ENCODE data around the gene RHOBTB1.
"Not testable (repeated sequence)": the region's sequence is repeated elsewhere in the genome, so short reads cannot be mapped to it uniquely, and the experiment has no call there.

Gene RHOBTB1

DNA sequence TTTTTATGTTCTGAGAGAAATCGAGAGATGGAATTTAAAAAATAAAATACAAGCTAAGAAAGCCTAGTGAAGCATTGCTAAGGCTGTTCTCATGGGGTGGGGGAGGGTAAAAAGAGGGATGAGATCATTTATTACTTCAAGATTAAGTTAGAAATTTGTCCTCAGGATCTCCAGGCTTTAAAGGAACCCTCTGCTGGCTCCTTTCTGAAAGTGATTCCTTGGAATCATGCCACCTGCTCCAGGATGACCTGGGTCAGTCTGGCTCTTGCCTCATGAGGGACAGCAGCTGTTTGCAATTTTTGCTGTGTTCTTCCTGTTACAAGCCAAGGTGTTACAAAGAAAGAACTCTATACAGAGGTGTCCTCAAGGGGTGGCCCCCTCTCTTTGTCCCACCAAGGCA lies 95.9 kb downstream of the RHOBTB1 start:
- Histone ChIP-seq H3K27me3 (ENCODE audit: insufficient read depth, low read depth, severe bottlenecking) (no peaks in the 10 kb centered on the region), H3K36me3 (no peaks in the 10 kb centered on the region), H3K9me3 (ENCODE audit: severe bottlenecking) (peaks cover 5% of the 10 kb centered on the region), H3K4me3 (ENCODE audit: low read depth, low read length) (no peak overlapping the region), H3K27ac (peak overlapping the region; percentile 33; the same call in 1 of the 2 replicates)
- peak; percentile 56 for DNase-seq
- TF ChIP-seq, protein P1, sequence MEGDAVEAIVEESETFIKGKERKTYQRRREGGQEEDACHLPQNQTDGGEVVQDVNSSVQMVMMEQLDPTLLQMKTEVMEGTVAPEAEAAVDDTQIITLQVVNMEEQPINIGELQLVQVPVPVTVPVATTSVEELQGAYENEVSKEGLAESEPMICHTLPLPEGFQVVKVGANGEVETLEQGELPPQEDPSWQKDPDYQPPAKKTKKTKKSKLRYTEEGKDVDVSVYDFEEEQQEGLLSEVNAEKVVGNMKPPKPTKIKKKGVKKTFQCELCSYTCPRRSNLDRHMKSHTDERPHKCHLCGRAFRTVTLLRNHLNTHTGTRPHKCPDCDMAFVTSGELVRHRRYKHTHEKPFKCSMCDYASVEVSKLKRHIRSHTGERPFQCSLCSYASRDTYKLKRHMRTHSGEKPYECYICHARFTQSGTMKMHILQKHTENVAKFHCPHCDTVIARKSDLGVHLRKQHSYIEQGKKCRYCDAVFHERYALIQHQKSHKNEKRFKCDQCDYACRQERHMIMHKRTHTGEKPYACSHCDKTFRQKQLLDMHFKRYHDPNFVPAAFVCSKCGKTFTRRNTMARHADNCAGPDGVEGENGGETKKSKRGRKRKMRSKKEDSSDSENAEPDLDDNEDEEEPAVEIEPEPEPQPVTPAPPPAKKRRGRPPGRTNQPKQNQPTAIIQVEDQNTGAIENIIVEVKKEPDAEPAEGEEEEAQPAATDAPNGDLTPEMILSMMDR (IDR thresholded peaks at IDR 0.05; ENCODE audit: low read depth, low read length), result no peak

DNA sequence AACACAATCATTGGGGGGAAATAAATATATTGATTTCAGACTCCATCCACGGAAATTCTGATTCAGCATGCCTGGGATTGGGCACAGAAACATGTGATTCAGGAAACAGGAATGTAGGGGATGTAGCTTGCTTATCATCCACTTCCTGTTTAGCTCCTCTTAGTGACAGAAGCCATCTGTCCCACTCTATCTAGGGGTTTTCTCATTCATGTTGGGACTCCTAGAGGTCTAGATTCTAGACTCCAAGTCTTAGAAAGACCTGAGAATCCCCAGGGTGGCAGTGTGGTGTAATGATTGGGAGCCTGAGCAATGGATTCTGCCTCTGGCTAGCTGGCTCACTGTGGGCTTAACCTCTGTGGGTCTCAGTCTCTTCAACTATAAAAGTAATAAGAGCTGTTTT lies 97.8 kb downstream of the RHOBTB1 start:
- no peaks in the 10 kb centered on the region for H3K36me3 ChIP-seq
- peak; percentile 40 for DNase-seq
- TF ChIP-seq, protein P1 (IDR thresholded peaks at IDR 0.05; ENCODE audit: low read depth, low read length), result no peak
- no peak overlapping the region for H3K4me3 ChIP-seq (ENCODE audit: low read depth, low read length)
- H3K27me3 ChIP-seq (ENCODE audit: insufficient read depth, low read depth, severe bottlenecking), result no peaks in the 10 kb centered on the region
- H3K27ac ChIP-seq, result no peak overlapping the region
- H3K9me3 ChIP-seq (ENCODE audit: severe bottlenecking), result peaks cover 5% of the 10 kb centered on the region

DNA sequence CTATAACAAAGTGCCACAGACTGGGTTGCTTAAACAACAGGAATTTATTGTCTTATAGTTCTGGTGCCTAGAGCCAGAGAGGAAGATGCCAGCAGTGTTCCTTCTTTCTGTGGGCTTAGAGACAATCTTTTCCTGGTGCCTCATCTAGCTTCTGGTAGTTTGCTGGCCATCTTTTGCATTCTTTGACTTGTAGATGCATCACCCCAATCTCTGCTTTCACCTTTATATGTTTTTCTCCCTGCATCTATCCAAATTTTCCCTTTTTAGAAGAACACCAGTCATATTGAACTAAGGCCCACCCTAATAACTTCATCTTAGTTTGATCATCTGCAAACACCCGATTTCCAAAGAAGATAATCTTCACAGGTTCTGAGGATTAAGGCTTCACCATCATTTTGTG lies 98.9 kb downstream of the RHOBTB1 start:
- no peaks in the 10 kb centered on the region for H3K9me3 ChIP-seq (ENCODE audit: severe bottlenecking)
- H3K36me3 ChIP-seq, result no peaks in the 10 kb centered on the region
- H3K27me3 ChIP-seq (ENCODE audit: insufficient read depth, low read depth, severe bottlenecking), result no peaks in the 10 kb centered on the region
- H3K4me3 ChIP-seq (ENCODE audit: low read depth, low read length), result no peak overlapping the region
- TF ChIP-seq, protein P1 (IDR thresholded peaks at IDR 0.05; ENCODE audit: low read depth, low read length), result no peak
- DNase-seq, result no peak
- no peak overlapping the region for H3K27ac ChIP-seq

DNA sequence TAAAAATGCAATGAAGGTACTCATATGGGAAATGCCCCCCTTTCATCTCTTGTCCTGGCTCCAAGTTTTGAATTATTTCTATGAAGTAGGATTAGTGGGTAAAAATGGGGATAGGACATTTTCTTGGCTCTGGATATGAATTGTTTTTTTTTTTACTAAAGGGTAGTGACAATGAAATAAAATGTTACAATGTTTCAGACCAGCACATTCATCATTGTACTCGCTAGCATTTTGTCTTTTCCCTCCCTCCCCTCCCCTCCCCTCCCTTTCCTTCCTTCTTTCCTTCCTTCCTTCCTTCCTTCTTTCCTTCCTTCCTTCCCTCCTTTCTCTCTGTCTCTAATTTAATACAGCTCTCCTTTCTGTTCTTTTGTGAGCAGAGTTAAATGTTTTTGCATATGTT lies 101.3 kb downstream of the RHOBTB1 start:
- H3K27ac ChIP-seq, result no peak overlapping the region
- DNase-seq, result no peak
- no peaks in the 10 kb centered on the region for H3K36me3 ChIP-seq
- no peak overlapping the region for H3K4me3 ChIP-seq (ENCODE audit: low read depth, low read length)
- H3K27me3 ChIP-seq (ENCODE audit: insufficient read depth, low read depth, severe bottlenecking), result no peaks in the 10 kb centered on the region
- TF ChIP-seq, protein P1 (IDR thresholded peaks at IDR 0.05; ENCODE audit: low read depth, low read length), result no peak
- H3K9me3 ChIP-seq (ENCODE audit: severe bottlenecking), result no peaks in the 10 kb centered on the region

DNA sequence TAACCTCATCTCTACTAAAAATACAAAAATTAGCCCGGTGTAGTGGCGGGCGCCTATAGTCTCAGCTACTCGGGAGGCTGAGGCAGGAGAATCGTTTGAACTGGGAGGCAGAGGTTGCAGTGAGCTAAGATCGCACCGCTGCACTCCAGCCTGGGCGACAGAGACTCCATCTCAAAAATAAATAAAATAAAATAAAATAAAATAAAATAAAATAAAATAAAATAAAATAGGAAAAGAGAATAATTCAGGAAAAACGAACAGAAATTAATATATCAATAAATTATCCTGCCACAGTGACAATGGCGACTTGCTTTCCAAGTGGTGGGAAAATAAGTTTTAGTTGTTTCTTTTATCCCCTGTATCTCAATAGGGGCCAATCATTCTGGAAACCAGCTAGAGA lies 102.8 kb downstream of the RHOBTB1 start:
- H3K4me3 ChIP-seq (ENCODE audit: low read depth, low read length); H3K36me3 ChIP-seq; H3K27me3 ChIP-seq (ENCODE audit: insufficient read depth, low read depth, severe bottlenecking); H3K27ac ChIP-seq; H3K9me3 ChIP-seq (ENCODE audit: severe bottlenecking); DNase-seq: not testable (repeated sequence)

DNA sequence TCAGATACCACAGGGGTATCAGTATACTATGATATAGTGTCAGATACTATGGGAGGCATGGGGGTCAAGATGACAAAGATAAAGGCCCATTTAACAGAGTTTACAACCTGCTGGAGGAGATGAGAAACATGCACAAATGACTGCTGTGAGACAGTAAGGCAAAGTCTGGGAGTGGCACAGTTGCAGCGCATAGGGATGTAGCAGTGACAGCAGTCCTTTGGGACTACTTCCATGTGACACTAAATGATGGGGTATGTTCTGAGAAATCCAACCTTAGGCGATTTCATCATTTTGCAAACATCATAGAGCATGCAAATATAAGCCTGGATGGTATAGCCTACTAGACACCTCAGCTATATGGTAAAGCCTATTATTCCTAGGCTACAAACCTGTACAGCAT lies 108.9 kb downstream of the RHOBTB1 start:
- no peak for DNase-seq
- Histone ChIP-seq H3K36me3 (no peaks in the 10 kb centered on the region), H3K27me3 (ENCODE audit: insufficient read depth, low read depth, severe bottlenecking) (no peaks in the 10 kb centered on the region), H3K9me3 (ENCODE audit: severe bottlenecking) (no peaks in the 10 kb centered on the region), H3K4me3 (ENCODE audit: low read depth, low read length) (no peak overlapping the region), H3K27ac (no peak overlapping the region)
- TF ChIP-seq, protein P1 (IDR thresholded peaks at IDR 0.05; ENCODE audit: low read depth, low read length), result no peak

All from WERI-Rb-1 (cell line).